Colonic mucosa (tissue), 4 donors: ENCODE measurements around the gene LDAH. TPM values are rescaled to one million over a fixed set of nuclear protein-coding genes. Genes with fewer than 3 reads are reported as not detected.

Source experiments
- DNase-seq: peaks from one replicate; pipeline ENCODE4 v3.0.0-alpha.2; 2020
- H3K27ac ChIP-seq: fragments of 200-600 bp; one replicate; pipeline ENCODE4 v1.8.0; 2021
- H3K27me3 ChIP-seq: fragments of 200-600 bp; one replicate; pipeline ENCODE4 v1.8.0; 2021
- H3K36me3 ChIP-seq: fragments of 200-600 bp; one replicate; pipeline ENCODE4 v1.8.0; 2021
- H3K4me1 ChIP-seq: fragments of 200-600 bp; one replicate; pipeline ENCODE4 v1.8.0; 2021; ENCODE audit warnings: mild to moderate bottlenecking
- H3K4me3 ChIP-seq: fragments of 200-600 bp; one replicate; pipeline ENCODE4 v1.8.0; 2021
- H3K9ac ChIP-seq, 2 donors: one replicate each; pipeline ENCODE4 v1.7.0; 2013; ENCODE audit warnings: control low read depth in 2 of 2, low read depth in 2 of 2, low read length in 2 of 2
- H3K9me3 ChIP-seq: fragments of 200-600 bp; one replicate; pipeline ENCODE4 v1.8.0; 2021
- CTCF ChIP-seq: fragments of 200-600 bp; IDR thresholded peaks from one replicate; pipeline ENCODE4 v1.8.0; 2022; ENCODE audit warnings: antibody characterized with exemption, mild to moderate bottlenecking
- intact Hi-C: fragments of 100-400 bp; cut with DNase I; formaldehyde crosslinking; loops from one replicate; pipeline ENCODE4 v1.14.1; 2022
- total RNA-seq, 2 donors: library from RNA; stranded (reverse); fragmentation: NEBNext Ultra II Directional in 1 of 2; extraction: Animal tissue kit (Norgen Biotek cat#: 25700) in 1 of 2; gene quantifications; one replicate each; pipeline ENCODE4 v1.2.1, GENCODE V29; 2021
- donor health status: healthy.
- donor health status: DM: no; HTN: no; CAD: no.
- donor health status: DM: no; HTN: no; CAD: no.

The LDAH gene
- total RNA-seq: 10 to 100 TPM; 15.0 to 25.9 TPM

GRCh38 chr2:20822535-20823490 is at the start of gene LDAH:
Gene LDAH (minus strand): TSS chr2:20823101. CDS start chr2:20801463, 21,638 bp downstream.
- intact Hi-C loops: no loop called here
- Histone ChIP-seq H3K27ac (peak within 1 kb of the TSS; percentile 87), H3K27me3 (no peaks in the 10 kb centered on the region), H3K4me3 (peak within 1 kb of the TSS; percentile 70), H3K9me3 (no peaks in the 10 kb centered on the region), H3K9ac (peak within 1 kb of the TSS; percentile 75 to 85), H3K4me1 (no peaks in the 10 kb centered on the region), H3K36me3 (no peaks in the 10 kb centered on the region)
- no peak for TF ChIP-seq CTCF
- peak; percentile 93 for DNase-seq

- no peak overlapping the region for H3K27ac ChIP-seq
- no peak for DNase-seq
- no peak overlapping the region for H3K4me3 ChIP-seq
- no peak overlapping the region for H3K9ac ChIP-seq
- H3K27me3 ChIP-seq: no peaks in the 10 kb centered on the region
- H3K9me3 ChIP-seq: no peaks in the 10 kb centered on the region
- no peak for TF ChIP-seq CTCF
- intact Hi-C loops: no loop called here
- H3K4me1 ChIP-seq: no peaks in the 10 kb centered on the region
- H3K36me3 ChIP-seq: no peaks in the 10 kb centered on the region
Observed at GRCh38 chr2:20868377-20868776, 45.5 kb upstream of the LDAH start.

GRCh38 chr2:20862850-20863249 is 39.9 kb upstream of the LDAH start:
- intact Hi-C loops: no loop called here
- H3K9ac ChIP-seq: no peak overlapping the region

GRCh38 chr2:20855456-20855855 is 32.6 kb upstream of the LDAH start:
- no peak for TF ChIP-seq CTCF
- H3K4me1 ChIP-seq: no peaks in the 10 kb centered on the region
- intact Hi-C loops: no loop called here
- no peak overlapping the region for H3K27ac ChIP-seq
- no peak for DNase-seq
- no peak overlapping the region for H3K9ac ChIP-seq
- no peak overlapping the region for H3K4me3 ChIP-seq
- H3K9me3 ChIP-seq: no peaks in the 10 kb centered on the region
- no peaks in the 10 kb centered on the region for H3K36me3 ChIP-seq
- H3K27me3 ChIP-seq: no peaks in the 10 kb centered on the region

More at GRCh38 chr2:20862850-20863249, 39.9 kb upstream of the LDAH start:
- Histone ChIP-seq H3K9me3 (no peaks in the 10 kb centered on the region), H3K4me3 (no peak overlapping the region), H3K27me3 (no peaks in the 10 kb centered on the region), H3K4me1 (no peaks in the 10 kb centered on the region), H3K36me3 (no peaks in the 10 kb centered on the region), H3K27ac (no peak overlapping the region)
- TF ChIP-seq CTCF: no peak
- no peak for DNase-seq

- no peaks in the 10 kb centered on the region for H3K4me1 ChIP-seq
- H3K9ac ChIP-seq: no peak overlapping the region
- H3K4me3 ChIP-seq: no peak overlapping the region
- no peaks in the 10 kb centered on the region for H3K27me3 ChIP-seq
- H3K27ac ChIP-seq: no peak overlapping the region
- no peak for DNase-seq
- intact Hi-C loops: no loop called here
- no peaks in the 10 kb centered on the region for H3K36me3 ChIP-seq
- H3K9me3 ChIP-seq: no peaks in the 10 kb centered on the region
- TF ChIP-seq CTCF: no peak
Observed at GRCh38 chr2:20852670-20853069, 29.8 kb upstream of the LDAH start.
